Skeletal muscle tissue (tissue), 4 donors: ENCODE measurements around the gene STRN3. TPM values are rescaled to one million over a fixed set of nuclear protein-coding genes. Genes with fewer than 3 reads are reported as not detected.
"Not testable (repeated sequence)": the region's sequence is repeated elsewhere in the genome, so short reads cannot be mapped to it uniquely, and the experiment has no call there.

Experiments
- H3K27ac ChIP-seq: one replicate; pipeline ENCODE4 v1.7.0; 2013; ENCODE audit warnings: mild to moderate bottlenecking, low read depth, low read length, inconsistent platforms
- H3K27me3 ChIP-seq, 3 donors: one replicate each; pipeline ENCODE4 v1.7.0; 2013; ENCODE audit warnings: low read length in 3 of 3; ENCODE audit not compliant: control insufficient read depth in 3 of 3, insufficient read depth in 3 of 3
- H3K36me3 ChIP-seq, 3 donors: one replicate each; pipeline ENCODE4 v1.7.0; 2013; ENCODE audit warnings: low read length in 3 of 3; ENCODE audit not compliant: control insufficient read depth in 3 of 3, insufficient read depth in 3 of 3
- H3K4me1 ChIP-seq, 3 donors: one replicate each; pipeline ENCODE4 v1.7.0; 2013; ENCODE audit warnings: low read length in 3 of 3, mild to moderate bottlenecking in 3 of 3; ENCODE audit not compliant: control insufficient read depth in 3 of 3, insufficient read depth in 3 of 3
- H3K4me3 ChIP-seq, 3 donors: one replicate each; pipeline ENCODE4 v1.7.0; 2013; ENCODE audit warnings: low read length in 3 of 3
- H3K9ac ChIP-seq, 3 donors: one replicate each; pipeline ENCODE4 v1.7.0; 2013; ENCODE audit warnings: low read length in 3 of 3, mild to moderate bottlenecking in 3 of 3, moderate library complexity in 2 of 3, low read depth in 1 of 3
- H3K9me3 ChIP-seq, 3 donors: one replicate each; pipeline ENCODE4 v1.7.0; 2013; ENCODE audit warnings: low read length in 3 of 3; ENCODE audit not compliant: control insufficient read depth in 3 of 3
- total RNA-seq: library from RNA; depleted of rRNA; stranded (reverse); fragments of >200 nt; gene quantifications from one replicate; pipeline ENCODE4 v1.2.3, GENCODE V29; 2014
- donor health status: Osteomylitis.

The STRN3 gene
- total RNA-seq, 1 donor from 2014 or later, result 69.9 TPM

DNA sequence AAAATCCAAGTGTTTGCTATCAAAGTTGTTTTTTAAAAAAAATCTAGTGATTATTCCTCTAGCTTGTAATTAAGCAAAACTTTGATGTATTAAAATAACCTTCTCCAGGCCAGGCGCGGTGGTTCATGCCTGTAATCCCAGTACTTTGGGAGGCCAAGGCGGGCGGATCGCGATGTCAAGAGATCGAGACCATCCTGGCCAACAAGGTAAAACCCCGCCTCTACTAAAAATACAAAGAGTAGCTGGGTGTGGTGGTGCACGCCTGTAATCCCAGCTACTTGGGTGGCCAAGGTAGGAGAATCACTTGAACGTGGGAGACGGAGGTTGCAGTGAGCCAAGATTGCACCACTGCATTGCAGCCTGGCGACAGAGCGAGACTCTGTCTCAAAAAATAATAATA, 92.2 kb downstream of the STRN3 start:
- peaks cover 0 to 18% (median 16%) of the 10 kb centered on the region in 3 donors for H3K36me3 ChIP-seq
- not testable (repeated sequence) for H3K4me1 ChIP-seq, H3K4me3 ChIP-seq, H3K27ac ChIP-seq, H3K9ac ChIP-seq, H3K27me3 ChIP-seq, H3K9me3 ChIP-seq

DNA sequence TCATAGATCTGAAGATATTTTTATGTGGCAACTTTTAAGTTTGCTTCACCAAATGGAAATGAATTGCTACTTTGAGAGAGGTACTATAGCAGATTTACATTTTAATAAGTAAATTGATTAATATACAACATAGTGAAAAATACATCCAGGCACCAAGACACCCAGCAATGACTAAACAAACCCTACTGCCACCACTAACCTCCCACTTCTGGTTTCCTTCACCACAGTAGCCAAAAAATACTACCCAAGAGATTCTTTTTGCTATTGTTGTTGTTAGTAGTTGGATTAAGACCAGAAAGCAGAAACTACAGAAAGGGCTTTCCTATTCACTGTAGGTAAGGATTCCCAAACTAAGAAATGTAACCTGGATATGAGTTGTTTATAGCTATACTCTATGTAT, 97.7 kb downstream of the STRN3 start:
- H3K4me1 ChIP-seq, result no peaks in the 10 kb centered on the region
- H3K4me3 ChIP-seq, result no peak overlapping the region
- H3K9me3 ChIP-seq, result no peaks in the 10 kb centered on the region

DNA sequence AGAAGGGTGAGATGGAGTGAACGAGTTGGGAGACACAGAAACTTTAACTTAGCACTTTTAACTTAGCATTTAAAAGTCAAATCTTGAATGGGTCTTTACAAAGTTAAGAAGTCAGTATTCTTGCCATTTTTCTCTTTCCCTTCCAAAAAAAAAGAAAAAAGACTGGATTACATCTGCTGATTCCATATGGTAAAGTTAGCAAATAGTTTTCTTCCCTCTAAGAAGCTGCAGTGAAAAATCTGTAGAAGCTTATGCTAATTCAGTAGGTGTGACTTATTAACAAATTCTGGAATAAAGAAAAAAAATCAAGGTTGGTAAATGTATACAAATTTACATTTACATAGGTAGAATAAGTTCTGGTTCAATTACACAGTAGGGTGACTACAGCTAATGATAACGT, 100.9 kb downstream of the STRN3 start:
- Histone ChIP-seq H3K9me3 (no peaks in the 10 kb centered on the region), H3K4me3 (no peak overlapping the region), H3K27me3 (no peaks in the 10 kb centered on the region), H3K27ac (no peak overlapping the region), H3K36me3 (peaks cover 3 to 5% (median 4%) of the 10 kb centered on the region in 3 donors), H3K4me1 (no peaks in the 10 kb centered on the region), H3K9ac (no peak overlapping the region)

More for the DNA sequence above, 97.7 kb downstream of the STRN3 start:
- no peak overlapping the region for H3K27ac ChIP-seq
- H3K9ac ChIP-seq, result no peak overlapping the region
- H3K27me3 ChIP-seq, result no peaks in the 10 kb centered on the region
- peaks cover 3 to 5% (median 4%) of the 10 kb centered on the region in 3 donors for H3K36me3 ChIP-seq

GRCh38 chr14:30921788-30922187, 104.4 kb downstream of the STRN3 start:
- no peaks in the 10 kb centered on the region for H3K9me3 ChIP-seq
- H3K27me3 ChIP-seq, result no peaks in the 10 kb centered on the region
- H3K36me3 ChIP-seq, result peaks cover 4 to 8% (median 6%) of the 10 kb centered on the region in 3 donors
- H3K4me1 ChIP-seq, result no peaks in the 10 kb centered on the region
- no peak overlapping the region for H3K9ac ChIP-seq
- H3K27ac ChIP-seq, result no peak overlapping the region
- no peak overlapping the region for H3K4me3 ChIP-seq

- Histone ChIP-seq H3K27me3 (no peaks in the 10 kb centered on the region), H3K27ac (no peak overlapping the region)
These were observed 104.9 kb downstream of the STRN3 start for GRCh38 chr14:30921305-30921704.

DNA sequence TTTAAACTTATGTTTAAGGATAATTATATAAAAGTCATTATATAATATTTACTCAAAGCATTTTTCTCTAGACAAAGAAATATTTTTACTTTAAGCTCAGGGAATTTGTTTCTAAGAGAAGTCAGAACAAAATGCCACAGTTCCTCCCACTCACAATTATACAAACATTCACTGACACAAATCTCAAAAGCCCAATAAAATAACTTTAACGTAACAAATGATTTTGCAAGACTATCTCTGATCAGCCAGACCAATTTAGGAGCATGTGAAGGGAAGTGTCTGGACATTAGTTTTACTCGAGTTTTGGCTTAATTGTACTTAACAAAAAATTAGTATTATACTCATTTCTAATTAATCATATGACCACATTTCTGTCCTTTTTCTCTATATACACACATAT, 110.6 kb downstream of the STRN3 start:
- Histone ChIP-seq H3K36me3 (peaks cover 0 to 12% (median 11%) of the 10 kb centered on the region in 3 donors), H3K9me3 (no peaks in the 10 kb centered on the region), H3K4me3 (no peak overlapping the region), H3K4me1 (no peaks in the 10 kb centered on the region), H3K9ac (no peak overlapping the region), H3K27me3 (no peaks in the 10 kb centered on the region), H3K27ac (no peak overlapping the region)

More at GRCh38 chr14:30921305-30921704, 104.9 kb downstream of the STRN3 start:
- H3K9ac ChIP-seq, result no peak overlapping the region
- H3K4me3 ChIP-seq, result no peak overlapping the region
- H3K9me3 ChIP-seq, result no peaks in the 10 kb centered on the region
- peaks cover 4 to 8% (median 6%) of the 10 kb centered on the region in 3 donors for H3K36me3 ChIP-seq
- H3K4me1 ChIP-seq, result no peaks in the 10 kb centered on the region

- H3K9me3 ChIP-seq, result no peaks in the 10 kb centered on the region
- no peak overlapping the region for H3K9ac ChIP-seq
- H3K4me1 ChIP-seq, result no peaks in the 10 kb centered on the region
- no peak overlapping the region for H3K27ac ChIP-seq
- H3K36me3 ChIP-seq, result peaks cover 3 to 14% (median 13%) of the 10 kb centered on the region in 3 donors
- H3K4me3 ChIP-seq, result no peak overlapping the region
- no peaks in the 10 kb centered on the region for H3K27me3 ChIP-seq
These were observed 111.4 kb downstream of the STRN3 start for GRCh38 chr14:30914812-30915211.

DNA sequence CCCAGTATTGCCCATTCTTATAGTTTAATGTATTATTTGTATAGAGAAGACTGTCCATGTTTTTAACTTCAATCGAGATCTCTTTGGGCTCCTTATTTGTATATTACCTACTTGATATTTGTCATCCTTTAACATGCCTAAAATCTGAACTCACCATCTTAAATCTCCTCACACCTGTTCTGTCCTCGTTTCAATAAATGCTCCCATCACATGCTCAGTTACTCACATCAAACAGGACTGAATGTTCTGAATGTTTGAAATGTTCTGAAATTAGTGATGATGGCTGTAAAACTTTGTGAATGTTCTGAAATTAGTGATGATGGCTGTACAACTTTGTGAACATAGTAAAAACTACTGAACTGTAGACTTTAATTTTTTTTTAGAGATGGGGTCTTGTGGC, 117.4 kb downstream of the STRN3 start:
- Histone ChIP-seq H3K36me3 (peaks cover 7 to 34% (median 32%) of the 10 kb centered on the region in 3 donors), H3K4me1 (no peaks in the 10 kb centered on the region), H3K9me3 (no peaks in the 10 kb centered on the region), H3K27ac (no peak overlapping the region), H3K9ac (no peak overlapping the region), H3K27me3 (no peaks in the 10 kb centered on the region), H3K4me3 (no peak overlapping the region)

- H3K36me3 ChIP-seq, result peaks cover 7 to 34% (median 33%) of the 10 kb centered on the region in 3 donors
These were observed 118.5 kb downstream of the STRN3 start for GRCh38 chr14:30907659-30908057.

GRCh38 chr14:30906752-30907658, 119.2 kb downstream of the STRN3 start:
- H3K36me3 ChIP-seq, result peaks cover 7 to 35% (median 33%) of the 10 kb centered on the region in 3 donors
- H3K9ac ChIP-seq, result no peak overlapping the region
- no peaks in the 10 kb centered on the region for H3K4me1 ChIP-seq
- H3K27me3 ChIP-seq, result no peaks in the 10 kb centered on the region
- no peak overlapping the region for H3K27ac ChIP-seq
- no peak overlapping the region for H3K4me3 ChIP-seq
- no peaks in the 10 kb centered on the region for H3K9me3 ChIP-seq

More at GRCh38 chr14:30907659-30908057, 118.5 kb downstream of the STRN3 start:
- Histone ChIP-seq H3K9me3 (no peaks in the 10 kb centered on the region), H3K27me3 (no peaks in the 10 kb centered on the region), H3K27ac (no peak overlapping the region), H3K9ac (no peak overlapping the region), H3K4me3 (no peak overlapping the region), H3K4me1 (no peaks in the 10 kb centered on the region)
